Activated naive CD4-positive, alpha-beta T cell treated with anti-CD3 and anti-CD28 coated beads, Interleukin-2, amount 50 U/mL, for 72 hours (primary cell): Measurements from ENCODE around the gene ZNF195. TPM values are rescaled to one million over a fixed set of nuclear protein-coding genes. Genes with fewer than 3 reads are reported as not detected.
"Not testable (repeated sequence)": the region's sequence is repeated elsewhere in the genome, so short reads cannot be mapped to it uniquely, and the experiment has no call there.

Experiments
- ATAC-seq, 2 donors: fragments of 150-1000 bp; cut with Tn5 transposase; 2 replicates each; pipeline ENCODE4 v1.10.0; 2021; ENCODE audit warnings: mild to moderate bottlenecking in 2 of 2, moderate library complexity in 2 of 2
- DNase-seq, 2 donors: peaks; one replicate each; pipeline ENCODE4 v3.0.0; 2021 to 2022; ENCODE audit warnings: low spot score in 2 of 2
- H3K27ac Mint-ChIP-seq, 2 donors: one replicate each; pipeline ENCODE4 v1.8.0; 2022; ENCODE audit warnings: mild to moderate bottlenecking in 2 of 2, mixed read lengths in 2 of 2
- H3K36me3 Mint-ChIP-seq, 2 donors: one replicate each; pipeline ENCODE4 v1.8.0; 2022; ENCODE audit warnings: mixed read lengths in 2 of 2
- H3K9me3 Mint-ChIP-seq, 2 donors: one replicate each; pipeline ENCODE4 v1.8.0; 2022; ENCODE audit warnings: mixed read lengths in 2 of 2
- total RNA-seq, 2 donors: library from RNA; stranded (reverse); gene quantifications; one replicate each; pipeline ENCODE4 v1.2.3, GENCODE V29; 2022

Gene ZNF195
- 10 to 100 TPM; 23.6 to 37.8 TPM for total RNA-seq

DNA sequence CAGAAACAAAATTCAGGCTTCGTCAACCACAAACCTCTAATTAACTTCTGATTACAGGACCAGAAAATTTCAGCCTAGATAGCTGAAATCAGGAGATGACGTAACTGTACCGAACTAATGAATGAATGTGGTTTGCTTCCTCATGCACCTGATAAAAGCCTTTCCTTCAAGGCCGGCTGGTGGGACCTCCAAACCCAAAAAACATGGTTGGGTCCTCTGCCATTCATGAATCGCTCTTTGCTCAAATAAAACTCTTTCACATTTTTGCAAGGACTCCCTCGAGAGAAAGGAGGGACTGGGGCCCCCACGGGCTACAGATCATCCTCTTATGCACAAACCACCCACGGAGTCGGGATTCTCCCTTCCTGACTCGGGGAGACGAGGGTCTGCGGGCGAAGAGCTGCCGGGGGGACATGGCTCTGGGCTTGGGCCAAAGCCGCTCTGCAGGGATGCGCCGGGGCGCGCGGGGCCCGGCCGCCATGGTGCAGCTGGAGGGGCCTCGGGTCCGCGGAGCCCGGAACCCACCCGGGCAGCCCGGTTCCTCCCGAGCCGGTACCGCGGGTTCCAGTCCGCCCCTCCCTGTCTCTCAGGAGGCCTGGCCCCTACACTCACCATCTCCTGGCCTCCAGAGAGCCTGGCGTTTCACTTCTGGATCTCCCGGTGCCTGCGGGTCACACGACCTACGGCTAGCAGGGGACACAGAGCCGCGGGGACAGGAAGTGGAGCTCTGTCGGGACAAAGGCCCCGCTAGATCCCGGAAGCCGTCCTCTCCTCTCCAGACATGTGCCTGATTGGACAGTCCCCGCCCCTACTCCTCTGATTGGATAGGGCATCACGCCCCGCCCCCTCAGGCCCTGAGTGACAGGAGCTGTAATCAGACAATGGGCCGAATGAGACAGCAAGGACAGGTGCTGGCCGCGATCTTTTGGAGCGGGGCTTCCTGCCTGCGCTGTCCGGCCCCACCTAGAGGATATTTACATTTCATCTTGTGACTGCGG, at the start of gene ZNF195:
TSS of gene ZNF195 (minus strand) at position 721 of the 998 bp plus-strand sequence. CDS start at position 615, 106 bp downstream.
- H3K36me3 Mint-ChIP-seq, result peaks cover 45 to 46% of the 10 kb centered on the region in 2 donors
- peaks cover 0 to 3% of the 10 kb centered on the region in 2 donors for H3K9me3 Mint-ChIP-seq
- ATAC-seq, result peak; percentile 100
- peak; percentile 98 for DNase-seq
- peak within 1 kb of the TSS; percentile 97 to 99 for H3K27ac Mint-ChIP-seq

DNA sequence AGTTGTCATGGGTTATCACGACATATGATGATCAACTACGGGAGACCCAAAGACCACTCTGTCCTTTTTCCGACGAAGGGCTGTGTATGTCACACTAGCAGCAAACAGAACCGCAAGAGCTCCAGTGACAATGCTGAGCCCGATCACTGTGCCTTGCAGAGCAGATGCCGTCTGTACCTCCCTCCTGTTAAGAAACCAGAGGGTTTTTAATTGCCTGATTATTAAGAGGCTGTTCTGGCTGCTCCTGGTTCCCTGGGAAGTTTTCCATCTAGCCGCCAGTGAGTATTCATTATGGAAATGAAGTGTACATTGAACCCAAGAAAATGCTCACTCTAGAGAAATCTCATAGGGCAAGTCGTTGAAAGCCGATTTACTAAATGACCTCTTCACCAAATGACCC, 49.1 kb upstream of the ZNF195 start:
- not testable (repeated sequence) for H3K36me3 Mint-ChIP-seq, H3K27ac Mint-ChIP-seq, DNase-seq, H3K9me3 Mint-ChIP-seq, ATAC-seq

DNA sequence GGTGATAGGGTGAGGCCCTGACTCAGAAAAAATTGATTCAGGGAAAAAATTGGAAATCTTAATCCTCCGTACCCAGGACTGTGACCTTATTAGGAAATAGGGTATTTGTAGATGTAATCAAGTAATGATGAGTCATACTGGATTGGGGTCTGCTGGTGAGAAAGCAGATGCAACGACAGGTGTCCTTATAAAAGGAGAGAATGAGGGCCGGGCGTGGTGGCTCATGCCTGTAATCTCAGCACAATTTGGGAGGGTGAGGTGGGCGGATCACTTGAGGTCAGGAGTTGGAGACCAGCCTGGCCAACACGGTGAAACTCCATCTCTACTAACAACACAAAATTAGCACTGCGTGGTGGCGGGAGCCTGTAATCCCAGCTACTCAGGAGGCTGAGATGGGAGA, 47.6 kb upstream of the ZNF195 start:
- H3K36me3 Mint-ChIP-seq, DNase-seq, H3K9me3 Mint-ChIP-seq, ATAC-seq, H3K27ac Mint-ChIP-seq: not testable (repeated sequence)

DNA sequence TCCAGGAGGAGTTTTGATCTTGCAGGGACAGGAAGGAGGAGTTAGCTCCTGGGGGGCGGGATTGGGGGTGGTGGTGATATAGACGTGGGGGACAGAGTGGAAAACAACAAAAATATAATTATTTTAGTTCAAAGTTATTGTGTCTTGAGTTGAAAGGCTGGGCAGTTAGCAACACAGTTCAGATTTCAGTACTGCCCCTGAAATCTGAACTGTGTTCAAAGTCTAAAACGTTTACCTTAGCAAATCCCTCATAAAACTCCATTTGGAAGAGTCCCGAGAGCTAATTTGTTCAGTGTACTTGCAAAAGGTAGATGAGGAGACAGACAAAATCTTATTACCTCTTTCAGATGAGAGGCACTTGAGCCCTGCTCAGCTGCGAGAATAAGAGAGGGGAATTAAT, 45.0 kb upstream of the ZNF195 start:
- not testable (repeated sequence) for DNase-seq, H3K9me3 Mint-ChIP-seq, ATAC-seq, H3K27ac Mint-ChIP-seq, H3K36me3 Mint-ChIP-seq

DNA sequence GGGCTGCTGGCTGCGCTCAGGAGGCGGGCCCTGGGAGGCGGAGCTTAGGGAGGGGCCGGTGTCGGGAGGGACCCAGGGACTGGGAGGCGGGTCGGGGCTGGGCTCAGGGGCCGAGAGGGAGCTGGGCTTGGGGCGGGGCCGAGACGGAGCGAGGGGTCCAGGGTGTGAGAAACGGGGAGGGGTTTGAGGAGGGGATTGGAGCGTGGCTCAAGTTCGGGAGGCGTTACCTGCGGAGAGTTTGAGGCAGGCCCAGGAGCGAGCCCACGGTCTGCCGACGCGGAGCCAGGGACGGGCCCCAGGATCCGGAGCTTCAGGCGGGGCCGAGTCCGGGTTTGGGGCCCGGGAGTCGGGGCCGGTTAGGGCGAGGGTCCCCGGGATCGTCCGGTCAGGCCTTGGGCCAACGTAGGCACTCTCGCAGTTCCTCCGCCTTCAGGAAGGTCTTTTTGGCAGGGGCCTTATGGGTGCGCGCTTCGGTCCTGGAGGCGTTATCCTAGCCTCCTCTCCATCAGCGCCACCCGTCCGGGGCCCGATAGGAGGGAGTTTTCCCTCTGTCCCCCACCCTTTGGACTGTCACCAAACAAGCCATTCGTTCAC, 44.3 kb upstream of the ZNF195 start:
- not testable (repeated sequence) for H3K9me3 Mint-ChIP-seq, H3K36me3 Mint-ChIP-seq, DNase-seq, ATAC-seq
- H3K27ac Mint-ChIP-seq, result peak overlapping the region; percentile 94 to 98

DNA sequence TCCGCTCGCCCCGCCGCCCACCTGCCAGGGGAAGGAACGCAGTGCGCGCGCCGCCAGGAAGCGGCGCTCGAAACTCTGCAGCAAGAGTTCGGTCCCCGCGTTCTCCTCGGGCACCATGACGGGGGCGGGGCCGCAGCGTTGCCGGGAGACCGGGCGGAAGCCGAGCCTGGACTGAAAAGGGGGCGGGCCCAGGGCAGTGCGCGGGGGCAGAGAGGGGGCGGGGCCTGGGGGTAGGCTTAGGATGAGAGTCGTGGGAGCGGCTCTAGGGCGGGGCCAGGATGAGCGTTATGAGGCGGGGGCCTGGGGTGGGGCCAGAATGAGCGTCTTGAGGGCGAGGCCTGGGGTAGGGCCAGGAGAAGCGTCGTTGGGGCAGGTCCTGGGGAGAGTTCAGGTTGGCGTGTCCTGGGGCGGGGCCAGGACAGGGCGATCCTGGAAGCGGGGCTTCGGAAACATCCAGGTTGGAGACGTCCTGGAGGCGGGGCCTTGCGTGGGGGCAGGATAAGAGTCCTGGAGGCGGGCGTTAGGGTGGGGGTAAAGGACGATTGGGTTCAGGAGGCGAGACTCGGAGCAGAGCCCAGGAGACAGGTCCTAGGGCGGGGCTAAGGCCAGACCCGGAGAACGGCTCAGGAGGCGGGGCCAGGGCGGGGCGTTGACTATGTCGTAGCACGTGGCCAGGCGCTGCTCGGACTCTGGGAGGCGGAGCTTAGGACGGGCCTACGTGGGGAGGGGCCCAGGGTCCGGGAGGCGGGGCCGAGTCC, 43.6 kb upstream of the ZNF195 start:
- not testable (repeated sequence) for H3K36me3 Mint-ChIP-seq, H3K9me3 Mint-ChIP-seq
- H3K27ac Mint-ChIP-seq, result peak overlapping the region; percentile 94 to 98
- ATAC-seq (peak; percentile 98 to 99), DNase-seq (peak; percentile 97 to 98)

DNA sequence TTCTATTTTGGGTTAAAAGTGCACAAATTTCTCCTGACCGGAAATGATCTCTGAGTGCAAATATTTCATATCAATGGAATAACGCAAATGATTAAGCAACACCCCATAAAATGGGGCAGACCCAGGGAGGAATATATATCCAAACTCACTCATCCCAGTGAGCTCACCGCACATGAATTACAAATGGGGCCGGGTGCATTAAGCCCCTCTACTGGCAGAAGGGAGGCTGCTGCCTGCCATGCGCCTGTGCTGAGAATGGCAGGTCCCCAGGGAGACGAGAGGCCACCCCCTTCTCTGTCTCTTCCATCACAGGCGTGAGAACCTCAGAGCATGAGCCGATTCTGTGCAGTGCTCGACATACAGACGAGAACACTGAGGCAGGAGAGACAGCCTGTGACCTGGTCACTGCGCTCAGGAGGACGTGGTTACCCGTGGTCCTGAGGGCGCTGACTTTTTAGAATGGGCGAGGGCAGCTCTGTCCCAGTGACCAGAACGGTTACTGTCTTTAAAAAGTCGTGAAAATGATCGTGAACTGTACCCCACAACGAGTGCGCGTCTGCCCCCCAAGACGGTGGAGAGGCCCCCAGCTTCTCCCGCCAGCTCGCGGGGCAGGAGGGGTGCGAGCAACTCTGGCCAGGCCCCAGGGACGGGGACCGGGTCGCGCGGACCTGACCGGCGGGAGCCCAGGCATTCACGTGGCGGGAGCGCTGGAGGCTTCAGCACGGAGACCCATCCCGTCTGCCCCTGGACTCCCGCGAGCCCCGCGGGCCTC, 42.8 kb upstream of the ZNF195 start:
- H3K27ac Mint-ChIP-seq, result peak overlapping the region; percentile 60 to 94
- DNase-seq, ATAC-seq, H3K9me3 Mint-ChIP-seq, H3K36me3 Mint-ChIP-seq: not testable (repeated sequence)

DNA sequence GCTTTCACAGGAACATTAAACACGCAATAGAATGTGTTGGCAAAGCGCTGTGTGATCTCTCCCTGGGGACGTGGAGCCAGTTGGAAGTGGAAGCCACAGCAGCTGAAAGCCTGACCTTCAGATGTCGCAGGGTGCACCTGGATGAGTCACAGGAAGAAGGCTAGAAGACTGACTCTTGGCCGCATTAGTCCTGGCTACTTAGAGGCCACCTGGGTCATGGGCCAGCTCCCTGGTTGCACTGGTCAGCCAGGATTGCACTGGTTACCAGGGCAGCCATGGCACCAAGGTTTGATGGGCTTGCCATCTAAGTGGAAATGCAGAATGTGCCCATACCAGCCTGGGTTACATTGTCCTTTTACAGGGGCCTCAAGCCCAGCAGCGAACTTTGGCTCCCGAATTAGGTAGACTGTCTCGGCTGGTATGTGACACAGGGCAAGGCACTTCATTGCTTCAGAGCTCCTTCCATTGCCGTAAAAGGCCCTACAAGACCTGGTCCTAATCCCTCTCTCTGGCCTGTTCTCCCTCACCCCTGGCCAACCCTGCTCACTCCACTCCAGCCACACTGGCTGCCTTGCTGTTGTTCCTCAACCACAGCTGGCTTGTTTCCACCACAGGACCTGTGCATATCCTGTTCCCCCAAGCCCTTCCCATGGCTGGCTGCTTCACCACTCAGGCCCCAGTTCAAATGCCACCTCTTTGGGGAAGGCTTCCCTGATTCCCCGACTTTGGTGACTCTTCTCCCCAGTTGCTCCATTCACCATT, 41.5 kb upstream of the ZNF195 start:
- H3K36me3 Mint-ChIP-seq, H3K27ac Mint-ChIP-seq, H3K9me3 Mint-ChIP-seq, DNase-seq, ATAC-seq: not testable (repeated sequence)

DNA sequence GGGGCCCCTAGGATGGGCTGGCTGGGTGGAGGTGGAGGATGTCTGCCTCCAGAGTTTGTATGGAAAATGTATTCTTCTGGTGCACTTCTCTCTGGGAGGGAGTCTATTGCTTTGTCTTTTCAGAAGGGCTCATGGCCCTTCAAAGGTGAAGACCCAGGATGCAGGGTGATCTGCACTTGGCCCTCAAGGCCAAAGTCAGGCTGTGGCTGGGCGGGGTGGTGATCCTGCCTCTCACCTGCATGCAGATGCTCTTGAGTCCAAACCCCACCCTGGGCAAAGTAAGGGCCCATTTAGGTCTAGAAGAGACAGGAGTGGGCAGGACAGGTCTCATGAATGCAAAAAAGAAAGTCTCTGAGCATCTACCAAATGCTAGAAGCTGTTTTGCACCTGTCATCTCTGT, 40.5 kb upstream of the ZNF195 start:
- not testable (repeated sequence) for ATAC-seq, H3K9me3 Mint-ChIP-seq, H3K27ac Mint-ChIP-seq, H3K36me3 Mint-ChIP-seq, DNase-seq

DNA sequence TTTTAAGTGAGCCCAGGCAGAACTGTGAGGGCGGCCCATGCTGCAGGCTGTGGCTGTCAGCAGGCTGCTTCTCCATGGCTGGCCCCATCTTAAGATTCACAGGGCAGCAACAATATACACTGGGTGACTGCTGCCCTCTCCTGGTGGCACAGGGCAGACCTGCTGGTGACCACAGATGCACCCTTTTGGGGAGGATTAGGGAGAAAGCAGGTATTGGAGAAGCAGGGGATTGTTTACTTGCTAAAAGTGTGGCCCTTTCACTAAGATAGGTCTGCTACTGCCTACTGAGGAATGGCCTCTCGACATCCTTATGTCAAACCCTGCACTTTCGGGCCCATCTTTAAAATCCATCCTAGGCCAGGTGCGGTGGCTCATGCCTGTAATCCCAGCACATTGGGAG, 38.1 kb upstream of the ZNF195 start:
- not testable (repeated sequence) for H3K36me3 Mint-ChIP-seq, H3K9me3 Mint-ChIP-seq, H3K27ac Mint-ChIP-seq
- peak in 1 of 2 donors; percentile 49 for ATAC-seq
- peak in 1 of 2 donors; percentile 59 for DNase-seq

DNA sequence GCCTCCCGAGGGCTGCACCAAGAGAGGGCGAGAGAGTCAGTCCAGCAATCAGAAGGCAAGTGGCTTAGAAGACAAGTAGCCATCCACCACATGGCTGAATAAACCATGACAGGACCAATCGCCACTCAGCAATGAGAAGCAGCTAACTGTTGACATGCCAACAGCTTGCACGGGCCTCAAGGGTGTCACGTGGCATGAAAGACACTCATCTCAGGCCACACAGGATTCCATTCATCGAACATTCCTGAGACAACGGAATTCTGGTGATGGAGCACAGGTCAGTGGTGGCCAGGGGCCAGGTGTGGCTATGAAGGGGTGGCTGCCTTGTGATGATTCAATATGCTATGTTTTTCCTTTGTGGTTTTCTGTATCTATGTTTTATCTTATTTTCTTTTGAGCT, 36.4 kb upstream of the ZNF195 start:
- not testable (repeated sequence) for DNase-seq, H3K36me3 Mint-ChIP-seq, H3K27ac Mint-ChIP-seq, ATAC-seq, H3K9me3 Mint-ChIP-seq

DNA sequence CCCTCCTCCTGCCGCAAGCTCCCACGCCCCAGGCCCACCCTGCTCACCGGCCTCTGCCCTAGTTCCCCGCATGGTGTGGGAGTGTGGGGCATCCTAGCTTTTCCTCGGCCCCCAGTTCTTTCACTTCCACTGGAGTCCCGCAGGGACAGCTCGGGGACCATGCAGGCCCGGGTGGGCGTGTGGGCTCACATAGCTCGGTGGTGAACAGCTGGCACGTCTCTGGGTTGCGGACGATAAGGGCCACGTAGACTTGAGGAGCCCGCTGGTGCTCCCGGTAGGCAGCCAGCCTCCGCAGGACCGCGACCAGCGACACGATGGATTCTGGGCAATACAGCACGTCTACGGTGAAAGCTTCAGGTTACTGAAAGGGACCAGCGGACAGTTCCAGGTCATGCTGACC, 34.7 kb upstream of the ZNF195 start:
- not testable (repeated sequence) for H3K27ac Mint-ChIP-seq, DNase-seq, H3K36me3 Mint-ChIP-seq, ATAC-seq, H3K9me3 Mint-ChIP-seq

DNA sequence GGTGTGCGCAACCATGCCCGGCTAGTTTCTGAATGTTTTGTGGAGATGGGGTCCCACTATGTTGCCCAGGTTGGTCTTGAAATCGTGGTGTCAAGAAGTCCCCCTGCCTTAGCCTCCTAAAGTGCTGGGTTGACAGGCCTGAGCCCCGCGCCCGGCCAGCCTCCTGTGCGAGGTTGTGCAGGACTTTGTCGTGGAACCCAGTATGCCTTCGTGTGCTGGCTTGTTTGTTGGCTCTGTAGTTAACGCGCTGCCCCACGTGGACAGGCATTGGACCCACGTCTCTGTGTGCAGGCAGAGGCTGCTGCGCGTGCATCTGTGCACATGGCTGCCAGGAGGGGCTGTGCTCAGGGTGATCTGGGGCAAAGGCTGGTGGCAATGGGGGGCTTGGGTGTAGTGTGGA, 33.9 kb upstream of the ZNF195 start:
- no peak overlapping the region for H3K27ac Mint-ChIP-seq
- no peak for DNase-seq
- no peaks in the 10 kb centered on the region for H3K9me3 Mint-ChIP-seq
- no peaks in the 10 kb centered on the region for H3K36me3 Mint-ChIP-seq
- no peak for ATAC-seq

DNA sequence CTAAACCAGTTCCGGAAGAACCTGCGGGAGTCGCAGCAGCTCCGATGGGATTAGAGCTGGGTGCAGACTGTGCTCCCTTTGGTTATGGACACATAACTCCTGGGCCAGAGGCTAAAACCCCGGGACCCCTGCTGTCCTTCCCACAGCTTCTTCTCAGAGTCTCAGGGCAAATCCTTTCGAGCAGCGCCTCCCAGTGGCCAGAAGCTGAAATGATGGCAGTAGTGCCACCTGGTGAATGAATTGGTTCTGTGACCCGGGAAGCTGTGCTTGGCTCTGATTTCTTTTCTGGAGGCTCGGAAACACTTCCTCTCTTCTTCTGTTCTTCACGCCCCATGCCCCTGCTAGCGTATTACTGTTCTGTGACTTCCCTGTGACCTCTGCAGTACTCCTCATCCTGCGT, 29.8 kb upstream of the ZNF195 start:
- H3K36me3 Mint-ChIP-seq, ATAC-seq, H3K9me3 Mint-ChIP-seq: not testable (repeated sequence)
- peak; percentile 71 to 82 for DNase-seq
- peak overlapping the region in 1 of 2 donors; percentile 53 for H3K27ac Mint-ChIP-seq

DNA sequence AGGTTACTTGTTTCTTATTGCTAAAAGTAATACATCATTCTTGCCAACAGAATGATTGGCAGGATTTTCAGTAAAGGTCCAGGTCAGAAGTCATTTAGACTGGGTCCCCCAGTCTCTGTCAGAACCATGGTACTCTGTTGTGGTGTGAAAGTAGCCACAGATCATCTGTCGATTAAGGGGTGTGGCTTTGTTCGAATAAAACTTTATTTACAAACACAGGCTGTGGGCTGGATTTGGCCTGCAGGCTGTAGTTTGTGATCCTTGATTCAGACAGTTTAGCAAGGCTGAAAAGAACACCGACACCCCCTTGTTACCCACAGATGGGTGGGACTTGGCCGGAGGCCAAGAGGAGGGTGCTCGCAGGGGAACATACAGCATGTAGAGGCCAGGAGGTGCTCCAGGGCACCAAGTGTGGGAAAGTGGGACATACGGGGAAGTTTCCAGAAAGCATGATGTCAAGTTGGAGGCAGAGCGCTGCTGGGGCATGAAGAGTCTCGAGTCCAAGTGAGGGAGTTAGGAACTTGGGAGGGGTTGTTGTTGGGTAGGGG, 29.2 kb upstream of the ZNF195 start:
- not testable (repeated sequence) for H3K36me3 Mint-ChIP-seq, ATAC-seq, DNase-seq, H3K9me3 Mint-ChIP-seq
- peak overlapping the region in 1 of 2 donors; percentile 53 for H3K27ac Mint-ChIP-seq
